ENCODE data around the gene MPO.
A peak's percentile ranks its signal among the peaks of the same experiment; 100 is the strongest.

MPO gene

GRCh38 chr17:58319173-58320162 lies 38.7 kb upstream of the MPO start:
- DNase-seq = no peak

DNA sequence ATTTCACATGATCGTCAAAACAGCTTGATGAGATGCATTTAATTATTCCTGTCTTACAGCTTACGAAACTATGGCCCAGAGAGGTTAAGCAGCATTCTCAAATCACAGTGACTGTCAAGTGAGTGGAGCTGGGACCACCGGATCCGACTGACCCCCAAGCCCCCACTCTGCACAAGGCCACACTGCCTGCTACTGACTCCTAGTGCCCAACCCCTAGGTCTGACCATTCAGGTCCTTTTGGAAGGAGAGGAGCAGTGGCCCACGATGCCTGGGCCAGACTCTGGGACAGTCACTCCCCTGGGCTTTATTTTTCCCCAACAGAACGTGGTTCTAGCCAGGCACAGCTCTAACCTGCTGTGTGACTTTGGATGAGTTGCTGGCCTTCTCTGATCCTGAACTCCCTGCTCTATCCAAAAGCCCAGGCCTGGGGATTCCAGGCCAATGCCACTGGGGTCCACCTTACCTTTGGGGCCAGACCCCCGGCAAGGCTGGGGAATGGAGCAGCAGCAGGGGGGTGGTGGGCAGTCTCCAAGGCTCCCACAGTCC lies 38.0 kb upstream of the MPO start:
- no peak for DNase-seq

DNA sequence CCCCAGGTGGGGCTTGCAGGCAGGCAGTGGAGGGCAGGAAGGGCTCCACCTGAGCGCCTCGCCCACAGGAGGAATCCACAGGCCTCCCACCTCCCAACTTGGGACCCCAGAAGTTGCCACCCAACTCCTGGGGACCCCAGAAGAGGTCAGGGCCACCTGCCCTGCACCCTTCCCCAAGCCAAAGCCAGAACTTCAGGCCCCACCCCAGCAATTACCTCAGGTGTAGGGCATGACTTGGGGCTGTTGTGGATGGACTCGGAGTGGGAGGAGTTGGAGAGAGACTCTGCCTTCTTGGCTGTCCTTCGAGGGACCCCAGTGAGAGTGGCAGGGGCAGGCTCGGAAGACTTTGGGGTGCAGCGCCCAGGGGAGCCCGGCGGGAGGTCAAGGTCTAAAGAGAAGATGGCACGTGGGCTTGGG lies 37.3 kb upstream of the MPO start:
- DNase-seq = no peak

GRCh38 chr17:58317421-58318064 lies 36.8 kb upstream of the MPO start:
- DNase-seq = peak; percentile 14 to 47

DNA sequence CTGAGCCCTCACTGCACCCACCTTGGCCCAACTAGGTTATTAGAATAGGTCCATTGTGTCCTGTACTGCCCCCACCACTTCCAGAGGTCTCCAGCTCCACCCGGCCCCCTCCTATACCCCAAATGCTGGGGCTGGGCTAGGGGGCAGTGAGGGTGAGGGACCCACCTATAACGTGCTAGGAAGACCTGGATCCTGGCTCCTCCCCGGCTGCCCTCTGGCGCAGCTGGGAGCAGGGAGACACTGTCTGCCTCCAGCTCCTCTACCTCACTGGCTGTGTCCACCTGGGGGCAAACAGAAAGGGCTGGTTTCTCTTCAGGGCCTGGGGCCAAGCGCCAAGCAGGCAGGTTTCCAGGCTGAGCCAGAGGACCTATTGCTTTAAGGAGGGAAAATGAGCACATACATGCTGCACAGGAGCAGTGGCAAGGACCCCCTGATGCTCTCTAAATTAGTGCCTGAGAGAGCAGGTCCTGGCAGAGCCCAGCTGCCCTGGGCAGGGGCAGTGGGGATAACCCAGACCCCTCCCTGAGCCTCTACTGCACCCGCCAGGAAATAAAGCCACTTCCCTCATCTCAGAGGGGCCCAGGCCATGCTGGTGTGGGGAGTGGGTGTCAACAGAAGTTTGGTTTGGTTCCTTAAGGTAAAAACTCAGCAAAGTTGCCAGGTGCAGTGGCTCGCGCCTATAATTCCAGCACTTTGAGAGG lies 35.7 kb upstream of the MPO start:
- no peak for DNase-seq

- no peak for DNase-seq
These were observed 35.0 kb upstream of the MPO start for GRCh38 chr17:58315750-58316149.

DNA sequence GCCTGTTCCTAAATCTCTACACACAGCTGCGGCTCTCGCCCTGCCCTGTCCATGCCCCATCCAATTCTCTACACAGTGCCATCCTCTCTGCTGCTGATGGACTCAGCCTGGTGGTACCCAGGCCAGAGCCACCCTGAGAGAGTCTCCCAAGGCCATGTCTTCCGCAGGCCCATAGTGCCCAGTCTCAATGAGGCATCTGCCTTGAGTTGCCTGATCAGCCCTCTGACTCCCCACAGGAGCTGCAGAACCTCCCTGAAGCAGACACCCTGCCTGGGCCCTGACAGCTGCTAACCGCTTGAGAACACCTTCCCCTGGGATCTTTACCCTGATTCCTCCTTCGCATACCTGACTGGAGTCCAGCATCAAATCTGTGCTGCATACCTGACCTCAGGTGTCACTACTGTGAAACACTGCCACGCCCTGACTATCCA lies 34.6 kb upstream of the MPO start:
- DNase-seq = no peak

GRCh38 chr17:58314706-58315015 lies 33.9 kb upstream of the MPO start:
- no peak for DNase-seq

GRCh38 chr17:58313815-58314705 lies 33.3 kb upstream of the MPO start:
- DNase-seq = no peak

- DNase-seq = no peak
These were observed 32.1 kb upstream of the MPO start for GRCh38 chr17:58312829-58313228.

- no peak for DNase-seq
These were observed 31.4 kb upstream of the MPO start for GRCh38 chr17:58312021-58312630.

DNA sequence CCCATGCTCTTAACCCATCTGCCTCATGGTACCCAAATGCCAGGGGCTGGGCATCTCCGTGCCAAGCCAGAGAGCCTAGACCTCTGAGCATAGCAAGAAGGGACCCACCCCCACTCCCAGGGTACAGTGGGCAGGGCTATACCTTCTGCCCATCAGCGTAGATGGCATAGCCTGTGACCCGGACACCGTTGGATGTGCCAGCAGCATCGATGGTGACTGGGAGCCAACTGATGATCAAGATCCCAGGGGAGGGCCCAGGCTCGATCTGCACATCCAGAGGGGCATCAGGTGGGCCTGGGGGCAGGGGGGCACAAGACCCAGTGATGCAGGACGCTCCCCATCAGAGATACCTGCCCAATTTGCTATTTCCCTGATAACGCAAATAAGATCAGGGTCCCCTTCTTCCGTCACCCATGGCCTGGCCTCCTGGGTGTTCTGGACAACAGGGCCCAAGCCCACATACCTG lies 30.7 kb upstream of the MPO start:
- DNase-seq = no peak

GRCh38 chr17:58310511-58311428 lies 30.0 kb upstream of the MPO start:
- DNase-seq = no peak

- no peak for DNase-seq
These were observed 29.2 kb upstream of the MPO start for GRCh38 chr17:58309918-58310259.

DNA sequence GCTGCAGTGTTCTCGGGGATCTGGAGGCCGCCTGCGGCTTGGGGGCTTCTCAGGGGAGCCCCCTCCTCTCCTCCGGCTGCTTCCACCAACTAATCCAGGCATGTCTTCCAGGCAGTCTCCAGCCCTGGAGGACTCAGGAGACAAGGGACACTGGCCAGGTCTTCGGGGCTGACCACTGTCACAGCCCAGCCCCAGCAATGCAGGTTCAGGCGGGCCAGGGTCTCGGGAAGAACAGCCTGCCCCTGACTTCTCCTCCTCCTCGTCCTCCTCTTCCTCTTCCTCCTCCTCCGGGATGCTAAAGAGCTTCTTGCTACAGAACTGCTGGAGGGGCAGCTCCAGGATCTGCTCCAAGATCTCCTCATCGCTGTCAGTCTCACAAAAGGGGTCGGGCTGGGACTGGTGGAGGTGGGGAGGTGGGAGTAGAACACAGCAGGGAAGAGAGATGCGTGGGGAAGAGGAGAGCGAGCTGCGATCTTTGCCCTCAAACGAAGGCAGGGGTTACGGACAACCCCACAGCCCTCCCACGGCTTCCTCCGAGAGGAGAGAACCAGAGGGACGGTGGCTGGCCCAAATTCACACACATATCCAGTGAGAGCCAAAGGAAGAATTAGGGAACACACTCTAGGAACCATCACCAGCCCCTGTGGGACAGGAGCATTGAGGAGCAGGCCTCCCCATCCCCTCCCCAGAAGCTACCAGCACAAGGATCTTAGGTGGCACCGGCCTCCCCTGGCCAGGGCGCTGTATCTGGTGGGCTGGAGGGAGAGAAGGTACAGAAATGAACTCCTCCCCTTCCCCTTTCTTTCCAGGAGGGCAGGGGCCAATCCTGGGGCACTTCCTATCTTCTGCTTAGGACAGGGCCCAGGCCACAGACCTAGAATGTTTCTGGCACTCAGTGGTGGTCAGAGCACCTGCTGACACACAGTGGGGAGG lies 28.5 kb upstream of the MPO start:
- DNase-seq = no peak

- no peak for DNase-seq
These were observed 27.6 kb upstream of the MPO start for GRCh38 chr17:58308173-58308984.

DNA sequence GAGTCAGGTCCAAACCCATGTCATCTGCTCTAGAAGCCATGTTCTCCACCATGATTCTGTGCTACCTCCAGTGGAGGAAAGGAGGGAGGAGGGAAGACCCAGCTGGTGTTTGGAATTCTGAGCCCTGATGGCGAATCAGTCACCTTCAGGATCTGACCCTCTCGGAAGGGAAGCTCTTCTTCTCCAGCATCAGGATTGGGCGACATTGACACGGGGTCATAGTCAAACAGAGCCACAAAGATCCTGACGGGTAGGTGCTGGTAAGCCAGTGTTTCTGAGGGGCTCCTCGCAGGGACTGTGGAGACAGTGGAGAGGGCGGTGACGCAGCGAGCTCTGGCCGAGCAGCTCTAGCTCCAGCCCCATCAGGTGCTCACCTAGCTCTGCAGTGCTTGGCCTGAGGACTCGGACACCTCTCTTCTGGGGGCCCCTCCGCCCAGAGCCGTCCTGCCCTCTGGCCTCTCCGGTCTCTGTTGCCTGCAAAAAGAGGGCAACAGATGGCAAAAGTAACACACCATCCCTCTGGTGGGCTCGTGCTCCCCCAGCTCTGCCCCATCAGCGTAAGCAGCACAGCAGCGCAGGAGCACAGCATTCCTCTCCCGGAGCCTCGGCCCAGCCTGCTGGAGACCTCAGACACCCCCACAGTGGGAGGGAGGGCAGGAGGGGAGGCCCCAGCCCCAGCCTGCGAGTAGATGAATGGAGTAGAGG lies 26.9 kb upstream of the MPO start:
- no peak for DNase-seq
